IPS DF 6.9 (cell line): ENCODE data around the gene PMEPA1.

Experiments
- DNase-seq: peaks from one replicate; pipeline ENCODE4 v3.0.0-alpha.2; 2013; ENCODE audit warnings: low read depth, low spot score
- H3K27ac ChIP-seq: one replicate; pipeline ENCODE4 v1.5.1; 2013; ENCODE audit warnings: low read length, control low read depth
- H3K27me3 ChIP-seq: 2 replicates; pipeline ENCODE4 v1.6.1; 2013; ENCODE audit warnings: mild to moderate bottlenecking, low read length; ENCODE audit not compliant: control insufficient read depth, insufficient read depth
- H3K36me3 ChIP-seq: 2 replicates; pipeline ENCODE4 v1.6.1; 2013; ENCODE audit warnings: low read length; ENCODE audit not compliant: control insufficient read depth, insufficient read depth
- H3K4me1 ChIP-seq: 2 replicates; pipeline ENCODE4 v1.6.1; 2013; ENCODE audit warnings: low read length; ENCODE audit not compliant: control insufficient read depth, insufficient read depth
- H3K4me3 ChIP-seq: 2 replicates; pipeline ENCODE4 v1.5.1; 2013; ENCODE audit warnings: mild to moderate bottlenecking, low read length
- H3K9me3 ChIP-seq: 2 replicates; pipeline ENCODE4 v1.6.1; 2013; ENCODE audit warnings: low read length, inconsistent platforms; ENCODE audit not compliant: control insufficient read depth, insufficient read depth
- whole genome bisulfite sequencing: extraction: QIAGEN DNeasy Blood & Tissue Kit; methylation state at CpG from one replicate; pipeline ENCODE4 v1.1.7; 2013; ENCODE audit warnings: mixed read lengths, missing lambda C conversion rate; ENCODE audit not compliant: insufficient read length, insufficient coverage; 5-methylcytosine and 5-hydroxymethylcytosine counted together

Gene PMEPA1

DNA sequence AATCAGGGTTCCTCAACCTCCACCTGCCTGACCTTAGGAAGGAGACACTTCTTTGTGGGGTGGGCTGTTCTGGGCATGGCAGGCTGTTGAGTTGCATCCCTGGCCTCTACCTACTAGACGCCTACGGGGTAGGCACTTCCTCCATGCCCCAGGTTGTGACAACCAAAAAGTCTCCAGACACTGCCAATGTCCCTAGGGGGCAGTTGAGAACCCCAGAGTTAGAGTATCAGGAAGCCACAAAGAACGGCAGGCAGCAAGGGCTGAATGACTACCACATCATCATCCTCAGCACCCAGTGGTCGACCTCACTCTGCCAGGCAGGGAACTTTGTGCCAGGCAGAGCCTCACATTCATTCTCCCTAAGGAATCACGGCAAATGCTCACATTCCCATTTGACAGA lies 21.5 kb downstream of the PMEPA1 start:
- H3K4me1 ChIP-seq, result peaks cover 7% of the 10 kb centered on the region
- no peak overlapping the region for H3K4me3 ChIP-seq
- no peaks in the 10 kb centered on the region for H3K27me3 ChIP-seq
- DNase-seq, result no peak
- WGBS, result no CpG with 5 or more reads among the region's 5 CpGs
- H3K36me3 ChIP-seq, result no peaks in the 10 kb centered on the region
- H3K9me3 ChIP-seq, result no peaks in the 10 kb centered on the region
- H3K27ac ChIP-seq, result no peak overlapping the region

DNA sequence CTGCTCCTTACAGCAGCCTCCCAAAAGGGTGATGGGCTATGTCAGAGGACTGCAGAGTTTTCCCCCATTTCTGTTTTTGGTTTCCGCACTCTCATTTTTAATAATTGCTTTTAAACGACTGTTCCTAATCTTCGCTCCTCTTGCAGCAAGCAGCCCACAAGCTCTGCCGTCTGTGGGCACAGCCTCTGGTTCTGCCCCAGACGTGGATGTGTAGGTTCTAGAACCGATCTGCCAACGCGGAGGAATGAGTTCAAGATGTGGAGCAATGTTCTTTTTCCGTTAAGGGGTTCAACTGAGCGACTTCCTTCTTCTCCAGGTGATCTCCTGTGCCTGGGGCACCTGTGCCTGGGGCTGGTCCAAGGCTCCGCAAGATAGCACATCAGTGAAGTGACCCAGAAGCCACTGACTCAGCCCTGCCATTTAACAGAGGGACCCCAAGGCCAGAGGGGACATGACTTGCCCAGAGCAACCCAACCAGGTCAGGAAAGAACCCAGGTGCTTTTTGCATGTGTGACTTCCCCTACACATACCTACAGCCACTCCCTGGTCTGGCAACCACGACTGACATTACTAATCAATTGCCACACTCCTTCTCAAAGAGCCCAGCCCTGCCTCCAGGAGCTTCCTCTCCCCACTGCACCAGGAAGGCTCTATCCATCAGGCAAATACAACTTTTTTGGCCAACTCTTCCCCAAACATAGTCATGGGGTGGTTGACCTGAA lies 22.7 kb downstream of the PMEPA1 start:
- no peak overlapping the region for H3K4me3 ChIP-seq
- no peaks in the 10 kb centered on the region for H3K36me3 ChIP-seq
- H3K27me3 ChIP-seq, result no peaks in the 10 kb centered on the region
- WGBS, result no CpG with 5 or more reads among the region's 12 CpGs
- H3K9me3 ChIP-seq, result no peaks in the 10 kb centered on the region
- no peak for DNase-seq
- H3K4me1 ChIP-seq, result peaks cover 5% of the 10 kb centered on the region
- no peak overlapping the region for H3K27ac ChIP-seq

DNA sequence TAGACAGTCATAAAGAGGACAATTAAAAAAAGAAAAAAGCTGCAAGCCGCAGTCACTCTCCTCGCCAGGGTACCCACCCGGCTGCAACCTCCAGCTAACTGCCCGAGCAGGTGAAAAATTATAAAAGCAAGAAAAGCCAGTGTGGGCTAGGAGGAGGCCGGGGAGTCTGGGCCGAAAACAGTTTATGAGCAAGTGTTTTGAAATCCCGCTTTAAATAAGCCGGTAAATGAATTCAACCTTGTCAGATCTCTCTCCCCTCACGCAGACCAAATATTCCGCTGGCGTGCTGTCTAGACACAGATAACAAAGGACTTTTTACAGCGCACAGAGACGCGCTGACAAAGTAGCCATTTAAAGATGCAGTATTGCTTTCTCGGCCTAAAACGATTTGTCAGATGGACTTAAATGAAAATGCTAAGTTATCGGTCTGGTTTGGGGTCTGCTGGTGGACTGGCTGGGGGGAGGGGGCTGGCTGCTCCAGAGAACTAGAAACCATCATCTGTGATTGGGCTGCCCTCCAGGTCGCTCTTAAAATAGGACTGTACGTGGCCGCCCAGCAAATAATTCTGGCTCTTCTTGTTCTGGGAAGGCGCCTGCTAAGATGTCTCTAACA lies 24.6 kb downstream of the PMEPA1 start:
- Histone ChIP-seq H3K27ac (no peak overlapping the region), H3K4me1 (peaks cover 10% of the 10 kb centered on the region), H3K36me3 (no peaks in the 10 kb centered on the region), H3K9me3 (no peaks in the 10 kb centered on the region), H3K27me3 (no peaks in the 10 kb centered on the region), H3K4me3 (no peak overlapping the region)
- WGBS, result no CpG with 5 or more reads among the region's 21 CpGs
- DNase-seq, result no peak

DNA sequence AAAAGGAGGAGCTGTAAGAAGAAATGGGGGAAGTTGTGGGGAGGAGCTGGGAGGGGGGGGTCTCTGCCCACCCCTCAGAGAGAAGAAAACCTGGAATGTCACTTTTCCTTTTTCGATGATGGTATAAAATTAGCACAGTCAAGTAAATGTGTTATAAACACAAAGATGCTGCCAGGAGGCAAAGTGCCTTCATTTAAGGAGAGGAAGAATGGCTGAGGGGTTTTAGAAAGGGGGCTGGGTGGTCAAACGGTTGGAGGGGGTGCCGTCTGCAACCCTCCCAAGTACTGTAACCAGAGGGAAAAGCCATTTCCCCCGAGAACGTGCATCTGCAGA lies 25.0 kb downstream of the PMEPA1 start:
- H3K4me3 ChIP-seq, result no peak overlapping the region
- no peaks in the 10 kb centered on the region for H3K9me3 ChIP-seq
- peaks cover 15% of the 10 kb centered on the region for H3K4me1 ChIP-seq
- no CpG with 5 or more reads among the region's 5 CpGs for WGBS
- no peaks in the 10 kb centered on the region for H3K27me3 ChIP-seq
- H3K36me3 ChIP-seq, result no peaks in the 10 kb centered on the region
- DNase-seq, result no peak
- H3K27ac ChIP-seq, result no peak overlapping the region

DNA sequence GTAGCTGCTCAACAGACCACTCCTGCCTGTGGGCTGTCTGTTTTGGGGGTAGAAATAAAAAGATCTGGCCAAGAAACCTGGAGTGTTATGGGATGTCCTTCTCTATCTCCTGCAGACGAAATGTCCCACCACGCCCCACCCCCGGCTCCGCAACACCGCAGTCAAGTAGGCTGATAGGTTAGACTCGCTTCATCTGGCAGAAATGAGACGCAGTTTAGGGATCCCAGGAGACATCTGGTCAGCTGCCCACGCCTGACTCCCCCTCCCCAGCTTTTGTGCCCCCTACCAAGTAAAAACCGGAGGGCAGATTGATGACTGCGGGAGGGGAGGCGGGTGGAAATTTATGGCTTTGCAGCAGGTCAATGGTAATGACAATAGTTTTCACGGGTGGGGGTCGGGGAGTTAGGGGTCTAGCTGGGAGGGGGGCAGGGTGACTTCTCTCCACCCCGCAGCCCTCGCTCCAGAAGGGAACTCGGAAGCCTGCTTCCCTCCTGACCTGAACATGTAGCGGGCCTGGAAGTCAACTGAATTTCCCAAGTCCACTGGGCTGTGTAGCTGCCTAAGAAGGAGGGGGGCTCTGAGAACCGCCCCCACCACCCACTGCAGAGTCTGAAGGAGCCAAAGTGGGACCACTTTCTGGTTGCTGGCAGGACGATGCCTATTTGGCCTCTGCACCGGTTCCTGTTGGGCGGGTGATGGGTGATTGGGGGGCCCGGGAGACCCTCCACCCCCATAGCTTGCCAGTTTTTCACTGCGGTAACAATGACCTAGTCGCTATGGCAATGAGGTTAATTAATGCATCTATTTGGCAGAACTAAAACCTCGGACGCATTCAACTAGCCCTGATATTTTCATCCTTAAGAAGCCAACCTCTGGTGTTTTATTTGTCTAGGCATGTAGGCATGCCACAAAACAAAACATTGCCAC lies 25.7 kb downstream of the PMEPA1 start:
- no peak for DNase-seq
- no peaks in the 10 kb centered on the region for H3K9me3 ChIP-seq
- H3K27ac ChIP-seq, result no peak overlapping the region
- peaks cover 17% of the 10 kb centered on the region for H3K4me1 ChIP-seq
- WGBS, result no CpG with 5 or more reads among the region's 26 CpGs
- H3K27me3 ChIP-seq, result no peaks in the 10 kb centered on the region
- no peak overlapping the region for H3K4me3 ChIP-seq
- H3K36me3 ChIP-seq, result no peaks in the 10 kb centered on the region

DNA sequence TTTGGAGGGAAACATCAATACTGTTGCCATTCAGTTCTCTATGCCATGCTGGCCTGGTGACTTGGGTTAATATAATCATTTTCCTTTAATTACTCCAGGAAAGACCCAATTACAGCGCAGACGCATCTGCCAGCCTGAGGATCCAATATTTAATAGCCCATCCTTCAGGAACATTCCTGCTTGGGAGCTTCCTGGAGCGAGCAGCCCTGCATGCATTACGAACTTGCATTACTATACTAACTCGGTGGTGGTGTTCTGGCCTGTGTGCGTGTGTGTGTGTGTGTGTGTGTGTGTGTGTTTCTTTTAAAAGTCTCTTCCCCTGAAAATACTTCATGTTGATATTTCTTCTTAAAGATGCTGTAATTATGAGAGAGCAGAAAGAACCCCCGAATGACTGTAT lies 26.5 kb downstream of the PMEPA1 start:
- WGBS, result no CpG with 5 or more reads among the region's 7 CpGs
- no peaks in the 10 kb centered on the region for H3K36me3 ChIP-seq

DNA sequence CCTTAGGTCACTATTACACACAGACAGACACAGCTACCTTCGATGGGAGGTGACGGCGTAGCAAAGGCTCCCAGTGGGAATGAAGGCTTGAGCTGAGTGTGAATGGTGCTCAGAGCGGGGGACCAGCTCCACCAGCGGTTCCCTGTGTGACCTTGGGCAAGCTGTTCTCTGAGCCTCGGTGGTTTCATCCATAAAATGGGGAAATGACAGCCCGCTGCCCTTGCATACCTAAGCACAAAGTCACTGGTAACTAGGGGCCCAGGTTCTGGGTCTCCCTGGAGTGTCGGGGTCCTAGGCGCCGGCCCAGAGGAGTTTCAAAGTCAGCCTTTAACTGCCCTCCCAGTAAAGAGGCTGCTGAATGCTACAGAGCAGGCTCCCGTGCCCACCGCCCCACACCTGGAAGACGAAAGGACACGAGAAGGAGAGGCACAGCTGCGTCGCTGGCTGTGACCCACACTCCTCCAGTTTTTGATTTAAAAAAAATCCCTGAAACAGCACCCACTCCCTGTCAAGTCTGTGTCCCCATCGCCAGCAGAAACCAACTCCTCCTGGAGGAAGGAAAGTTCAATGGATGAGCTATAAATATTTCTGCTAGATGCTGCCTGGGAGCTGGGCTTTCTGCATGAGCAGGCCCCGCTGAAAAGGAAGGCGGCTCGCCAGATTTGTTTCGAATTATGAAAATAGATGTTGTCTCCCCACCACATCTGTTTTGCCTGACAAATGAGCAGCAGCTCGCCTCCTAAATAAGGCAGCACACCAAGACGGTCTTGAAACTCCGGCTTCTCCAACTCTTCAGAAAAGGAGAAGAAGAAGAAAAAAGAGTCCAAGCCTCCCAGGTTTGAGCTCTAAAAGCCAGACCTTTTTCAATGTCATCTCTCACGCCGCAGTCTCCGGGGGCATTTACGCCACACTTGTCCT lies 27.4 kb downstream of the PMEPA1 start:
- no peaks in the 10 kb centered on the region for H3K27me3 ChIP-seq
- WGBS, result no CpG with 5 or more reads among the region's 28 CpGs
- peaks cover 17% of the 10 kb centered on the region for H3K4me1 ChIP-seq
- no peaks in the 10 kb centered on the region for H3K9me3 ChIP-seq
- H3K36me3 ChIP-seq, result no peaks in the 10 kb centered on the region
- no peak overlapping the region for H3K27ac ChIP-seq
- DNase-seq, result no peak
- no peak overlapping the region for H3K4me3 ChIP-seq

More for the DNA sequence above, 26.5 kb downstream of the PMEPA1 start:
- Histone ChIP-seq H3K4me3 (no peak overlapping the region), H3K9me3 (no peaks in the 10 kb centered on the region), H3K27ac (no peak overlapping the region), H3K4me1 (peaks cover 17% of the 10 kb centered on the region), H3K27me3 (no peaks in the 10 kb centered on the region)
- no peak for DNase-seq

DNA sequence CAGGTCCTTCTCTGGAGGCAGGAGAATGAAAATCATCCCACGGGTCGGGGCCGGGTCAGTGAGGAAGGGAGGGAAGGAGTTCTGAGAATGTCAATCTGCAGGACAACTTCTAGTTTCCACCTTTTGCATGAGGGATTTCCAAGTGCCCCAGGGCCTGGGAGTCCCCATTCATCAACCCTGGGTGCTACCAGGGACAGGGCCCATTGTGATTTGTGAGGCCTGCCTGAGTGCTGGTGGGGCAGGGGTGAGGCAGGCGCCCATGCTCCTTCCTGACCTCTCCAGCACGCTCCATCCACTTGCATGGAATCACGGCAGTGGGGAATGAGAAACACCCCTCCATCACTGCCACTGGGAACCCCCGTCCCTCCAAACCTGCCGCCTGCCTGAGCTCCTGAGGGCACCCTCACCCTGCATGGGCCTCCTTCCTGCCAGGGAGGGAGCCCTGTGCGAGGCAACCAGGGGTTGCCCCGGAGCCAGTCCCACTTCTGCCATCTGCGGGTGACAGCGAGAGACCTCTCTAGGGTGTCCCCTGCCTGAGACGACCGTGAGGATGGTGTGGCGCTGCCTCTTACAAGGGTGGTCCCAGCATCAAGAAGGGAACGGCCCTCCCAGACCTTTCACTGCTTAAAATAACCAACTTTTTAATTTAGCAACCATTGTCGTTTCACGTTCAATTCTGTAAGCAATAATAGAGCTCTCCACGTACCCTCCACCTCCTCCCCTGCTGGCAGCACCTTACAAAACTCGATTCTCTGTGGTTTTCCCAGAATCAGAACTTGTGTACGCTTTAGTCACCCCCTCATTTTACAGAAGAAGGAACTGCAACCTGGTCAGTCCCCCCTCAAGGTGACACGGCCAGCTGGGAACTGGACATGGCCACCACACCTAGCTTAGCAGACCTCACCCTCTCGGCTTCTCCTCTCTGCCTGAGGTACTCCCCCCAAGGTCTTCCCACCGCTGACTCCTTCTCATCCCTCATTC lies 28.6 kb downstream of the PMEPA1 start:
- Histone ChIP-seq H3K9me3 (no peaks in the 10 kb centered on the region), H3K4me3 (no peak overlapping the region), H3K4me1 (peaks cover 22% of the 10 kb centered on the region), H3K36me3 (no peaks in the 10 kb centered on the region), H3K27me3 (no peaks in the 10 kb centered on the region), H3K27ac (no peak overlapping the region)
- no CpG with 5 or more reads among the region's 24 CpGs for WGBS
- DNase-seq, result no peak

DNA sequence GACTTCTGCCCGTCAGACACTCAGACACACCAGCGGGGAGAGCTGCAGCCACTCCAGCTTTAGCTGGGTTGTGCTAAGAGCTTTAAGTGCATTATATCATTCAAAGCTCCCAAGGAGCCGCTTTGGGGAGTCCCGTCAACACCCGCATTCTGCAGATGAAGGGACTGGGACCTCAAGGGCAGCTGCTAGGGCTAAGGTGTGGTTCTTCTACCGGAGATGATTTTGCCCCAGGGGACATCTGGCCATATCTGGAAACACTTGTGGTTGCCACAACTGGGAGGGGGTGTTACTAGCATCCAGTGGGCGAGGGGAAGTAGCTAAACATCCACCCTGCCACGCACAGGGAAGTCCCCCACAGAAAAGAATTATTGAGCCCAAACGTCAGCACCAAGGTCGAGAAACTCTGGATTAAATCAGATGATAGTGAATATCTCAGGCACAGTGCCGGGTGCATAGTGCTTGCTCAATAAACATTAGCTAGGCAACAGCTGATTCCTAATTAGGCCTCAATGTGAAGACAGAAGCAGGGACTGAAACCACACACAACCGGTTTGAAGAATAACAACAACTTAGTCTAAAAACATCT lies 29.6 kb downstream of the PMEPA1 start:
- Histone ChIP-seq H3K9me3 (no peaks in the 10 kb centered on the region), H3K4me3 (no peak overlapping the region), H3K27ac (no peak overlapping the region), H3K4me1 (peaks cover 21% of the 10 kb centered on the region), H3K27me3 (no peaks in the 10 kb centered on the region), H3K36me3 (no peaks in the 10 kb centered on the region)
- no peak for DNase-seq
- WGBS, result no CpG with 5 or more reads among the region's 12 CpGs
